Inferior parietal cortex (tissue), 1 donor: Measurements from ENCODE around the gene BICRAL.
"Not testable (repeated sequence)": the region's sequence is repeated elsewhere in the genome, so short reads cannot be mapped to it uniquely, and the experiment has no call there.

Source experiments
- DNase-seq: peaks from one replicate; pipeline ENCODE4 v3.0.0-alpha.2; 2016; ENCODE audit errors: extremely low spot score

Gene BICRAL

DNA sequence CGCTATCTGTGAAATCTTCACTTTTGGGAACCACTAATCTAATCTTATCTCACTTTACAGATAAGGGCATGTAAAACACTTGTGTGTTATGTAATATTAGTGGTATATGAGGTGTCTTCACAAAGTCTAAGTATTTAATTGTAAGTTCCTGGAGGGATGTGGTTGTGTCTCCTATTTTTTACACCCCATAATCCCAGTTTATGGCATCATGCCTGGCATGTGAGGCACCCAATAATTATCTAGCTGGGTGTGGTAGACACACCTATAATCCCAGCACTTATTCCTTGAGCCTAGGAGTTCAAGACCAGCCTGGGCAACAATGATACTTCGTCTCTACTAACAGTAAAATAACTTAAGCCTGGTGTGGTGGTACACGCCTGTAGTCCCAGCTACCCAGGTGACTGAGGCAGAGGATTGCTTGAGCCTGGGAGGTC, 19.4 kb upstream of the BICRAL start:
- no peak for DNase-seq

DNA sequence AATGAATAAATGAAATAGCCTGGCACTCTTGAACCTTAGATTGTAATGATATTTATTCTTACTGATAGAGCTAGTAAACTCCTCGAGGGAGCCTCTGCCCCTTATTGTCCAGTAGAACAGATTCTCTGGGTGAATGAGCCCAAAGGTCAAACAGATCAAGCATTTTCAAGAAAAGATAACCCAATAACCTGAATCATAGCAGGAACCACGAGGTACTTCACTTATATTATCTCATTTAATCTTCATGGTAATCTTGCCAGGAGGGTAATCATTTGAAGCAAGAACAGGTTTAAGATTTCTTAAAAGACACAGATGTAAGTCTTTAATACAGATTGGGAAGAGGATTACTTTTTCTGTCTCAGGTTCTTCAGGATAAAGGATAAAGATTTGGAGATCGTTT, 18.9 kb upstream of the BICRAL start:
- no peak for DNase-seq

DNA sequence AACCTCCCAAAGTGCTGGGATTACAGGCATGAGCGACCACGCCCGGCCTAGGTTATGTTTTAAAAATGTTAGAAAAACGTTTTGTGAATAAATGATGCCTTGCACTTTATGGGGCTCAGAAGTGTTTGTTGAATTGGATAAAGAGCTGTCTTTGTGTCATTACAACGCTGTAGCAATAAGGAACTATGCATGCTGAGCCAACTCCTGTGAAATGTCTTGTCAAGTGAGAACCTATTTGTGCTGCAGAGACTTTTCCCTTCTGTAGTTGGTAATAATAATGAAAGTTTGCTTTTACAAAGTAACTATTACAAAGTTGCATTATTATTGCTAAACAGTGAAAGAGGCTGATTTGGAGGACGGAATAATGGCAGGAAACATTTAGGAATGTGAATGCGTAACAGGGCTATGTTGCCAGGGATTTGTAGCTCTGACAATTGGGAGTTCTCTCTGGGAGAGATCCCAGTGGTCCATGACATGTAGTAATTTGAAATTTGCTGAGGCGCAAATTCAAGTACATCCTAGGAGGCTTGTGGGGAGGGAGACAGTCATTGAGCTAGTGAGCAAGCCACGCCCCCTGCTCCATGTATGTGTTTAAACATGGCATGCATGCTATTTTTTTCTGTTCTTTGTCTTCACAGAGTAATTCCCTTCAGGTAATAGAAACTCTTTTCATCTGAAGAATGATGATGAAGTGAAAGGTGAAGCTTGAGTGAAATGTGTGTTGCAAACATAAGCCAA, 16.8 kb upstream of the BICRAL start:
- DNase-seq = no peak

DNA sequence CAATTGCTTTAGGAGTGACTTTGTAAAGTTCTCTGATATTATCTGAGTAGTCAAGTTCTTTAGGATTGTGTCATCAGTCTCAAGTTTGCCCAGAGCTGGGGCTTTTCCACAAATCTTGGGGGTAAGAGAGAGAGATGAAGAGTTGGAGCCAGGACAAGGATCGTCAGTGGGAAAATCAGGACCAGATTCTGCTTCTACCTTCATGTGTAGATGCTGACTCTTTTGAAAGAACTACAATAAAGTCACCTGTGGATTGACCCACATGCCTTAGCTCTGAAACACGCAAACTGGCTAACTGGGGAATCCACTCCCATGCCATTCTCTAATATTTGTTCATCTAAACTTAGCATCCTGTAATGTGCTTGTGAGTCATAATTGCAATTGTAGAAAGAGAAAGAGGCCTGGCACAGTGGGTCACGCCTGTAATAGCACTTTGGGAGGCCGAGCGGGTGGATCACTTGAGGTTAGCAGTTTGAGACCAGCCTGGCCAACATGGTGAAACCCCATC, 15.6 kb upstream of the BICRAL start:
- DNase-seq = no peak

DNA sequence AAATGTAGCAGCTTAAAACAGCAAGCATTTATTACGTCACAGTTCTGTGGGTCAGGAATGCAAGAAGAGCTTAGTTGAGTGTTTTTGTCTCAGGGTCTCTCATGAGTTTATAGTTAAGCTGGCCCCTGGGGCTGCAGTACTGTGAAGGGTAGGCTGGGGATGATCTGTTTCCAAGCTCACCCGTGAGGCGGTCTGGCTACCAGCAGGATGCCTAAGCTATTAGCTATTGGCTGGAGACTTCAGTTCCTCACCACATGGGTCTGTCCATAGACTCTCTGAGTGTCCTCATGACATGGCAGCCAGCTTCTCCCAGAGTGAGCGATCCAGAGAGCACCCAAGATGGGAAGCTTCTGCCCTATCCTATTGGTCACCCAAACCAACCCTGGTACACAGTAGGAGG, 12.8 kb upstream of the BICRAL start:
- no peak for DNase-seq

DNA sequence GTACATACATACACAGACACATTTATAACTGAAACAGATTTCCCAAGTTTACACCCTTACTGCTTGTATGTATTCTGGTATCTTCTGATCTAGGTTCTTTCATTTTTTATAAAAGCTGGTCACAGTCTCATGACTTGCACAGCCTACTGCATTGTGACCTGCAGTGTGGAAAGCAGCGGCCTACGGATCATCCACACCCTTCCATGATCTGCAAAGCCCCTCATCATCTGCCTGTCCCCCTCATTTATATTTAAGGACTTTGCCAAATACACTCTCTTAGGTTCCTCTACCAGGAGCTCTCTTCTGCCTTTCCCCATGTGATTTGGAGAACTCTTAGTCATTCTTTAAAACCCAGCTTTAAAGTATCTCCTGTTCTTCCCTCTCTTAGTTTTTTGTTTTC, 12.0 kb upstream of the BICRAL start:
- no peak for DNase-seq

DNA sequence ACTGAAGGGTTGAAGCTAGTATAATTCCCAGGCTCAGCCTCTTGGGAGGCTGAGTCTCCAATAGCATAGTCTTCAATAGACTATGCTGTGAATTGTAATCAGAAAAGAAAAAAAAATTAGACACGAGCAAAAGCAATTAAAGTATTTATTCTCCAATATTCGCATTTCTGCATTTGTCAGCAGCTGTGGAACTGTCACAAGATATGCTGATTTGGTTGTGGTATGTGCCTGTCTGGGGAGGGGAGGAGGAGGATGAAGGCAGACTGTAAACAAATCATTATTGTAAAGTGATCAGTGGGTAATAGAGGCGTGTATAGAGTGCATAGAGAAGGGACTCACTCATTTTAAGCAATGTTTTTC, 10.1 kb upstream of the BICRAL start:
- no peak for DNase-seq

DNA sequence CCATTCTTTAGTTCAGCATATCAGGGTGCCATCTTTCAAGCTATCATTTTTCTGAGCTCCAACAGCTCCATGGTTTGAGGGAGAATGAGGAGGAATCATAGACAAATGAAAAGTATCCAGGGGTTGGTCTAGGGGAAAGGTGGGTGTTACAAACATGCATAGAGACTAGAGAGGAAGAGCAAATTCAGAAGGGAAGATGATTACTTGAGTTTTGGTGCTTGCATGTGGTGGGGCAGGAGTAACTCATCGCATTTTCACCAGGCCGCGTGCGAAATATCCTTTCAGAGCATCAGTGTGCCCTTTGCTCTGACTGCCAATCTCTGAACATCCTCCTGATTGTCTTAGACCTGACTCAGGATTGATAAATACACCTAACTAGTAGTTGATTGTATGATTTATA, 7.7 kb upstream of the BICRAL start:
- DNase-seq = no peak

DNA sequence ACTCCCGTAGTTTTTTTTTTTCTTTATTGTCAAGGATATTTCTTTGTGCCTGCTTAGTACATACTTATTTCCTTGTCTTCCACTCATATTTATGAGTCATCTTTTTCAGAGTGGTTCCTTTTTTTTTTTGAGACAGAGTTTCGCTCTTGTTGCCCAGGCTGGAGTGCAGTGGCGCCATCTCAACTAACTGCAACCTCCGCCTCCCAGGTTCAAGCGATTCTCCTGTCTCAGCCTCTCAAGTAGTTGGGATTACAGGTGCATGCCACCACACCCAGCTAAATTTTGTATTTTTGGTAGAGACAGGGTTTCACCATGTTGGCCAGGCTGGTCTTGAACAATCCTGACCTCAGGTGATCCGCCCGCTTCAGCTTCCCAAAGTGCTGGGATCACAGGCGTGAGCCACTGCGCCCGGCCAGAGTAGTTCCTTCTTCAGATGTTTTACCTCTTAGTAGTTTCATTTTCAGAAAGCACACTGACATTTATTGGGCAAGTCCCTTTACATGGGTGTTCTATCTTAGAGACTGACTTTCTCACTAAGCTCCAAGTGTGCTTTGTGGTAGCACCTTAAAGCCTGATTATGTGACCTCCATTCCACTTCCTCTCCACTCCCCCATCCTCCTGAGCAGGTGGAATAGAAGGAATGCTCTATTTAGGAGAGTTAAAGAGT, 6.9 kb upstream of the BICRAL start:
- not testable (repeated sequence) for DNase-seq

DNA sequence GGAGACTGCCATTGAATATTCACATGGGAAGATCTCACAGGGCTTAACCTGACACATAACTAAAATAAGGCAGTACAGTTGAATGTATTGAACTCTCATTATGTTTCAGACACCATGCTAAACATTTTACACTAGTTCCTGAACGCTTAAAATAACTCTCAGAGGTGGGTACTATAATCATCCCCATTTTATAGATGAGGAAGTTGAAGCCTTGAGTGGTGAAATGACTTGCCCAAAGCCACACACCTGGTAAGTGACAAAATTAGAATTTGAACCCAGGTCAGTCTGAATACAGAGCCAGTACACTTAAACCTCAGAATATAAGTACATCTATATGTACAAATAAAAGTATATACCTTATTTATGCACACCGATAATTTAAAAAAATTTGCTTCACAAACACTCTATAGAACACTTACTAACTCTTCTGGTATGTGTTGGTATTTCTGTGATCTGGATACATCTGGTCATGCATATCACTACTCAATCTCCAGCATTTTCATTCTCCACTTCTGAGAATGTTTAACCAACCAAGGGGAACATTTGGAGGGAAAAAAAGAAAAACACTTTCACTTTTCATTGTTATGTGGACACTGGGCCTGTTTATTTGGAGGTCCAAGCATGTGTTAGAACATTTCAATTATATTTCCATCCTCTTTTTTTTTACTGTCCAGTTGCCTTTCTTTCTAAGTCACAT, 4.6 kb upstream of the BICRAL start:
- no peak for DNase-seq

DNA sequence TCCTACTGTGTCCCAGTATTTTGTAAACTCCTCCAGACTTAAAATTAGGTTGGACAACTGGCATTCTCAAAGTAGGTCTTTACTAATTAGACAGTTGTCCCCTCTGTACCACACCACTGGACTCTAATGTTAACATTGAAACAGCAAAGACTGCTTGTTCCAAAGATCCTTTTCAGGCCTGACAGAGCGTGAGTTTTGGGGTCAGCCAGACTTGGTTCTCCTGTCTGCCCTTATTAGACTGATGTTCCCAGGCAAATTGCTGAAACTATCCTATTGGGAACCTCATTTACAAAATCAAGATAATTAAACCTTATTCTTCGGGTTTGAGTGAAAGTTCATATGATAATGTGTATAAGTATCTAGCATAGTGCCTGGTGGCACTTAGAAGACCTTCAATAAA, 3.7 kb upstream of the BICRAL start:
- no peak for DNase-seq

DNA sequence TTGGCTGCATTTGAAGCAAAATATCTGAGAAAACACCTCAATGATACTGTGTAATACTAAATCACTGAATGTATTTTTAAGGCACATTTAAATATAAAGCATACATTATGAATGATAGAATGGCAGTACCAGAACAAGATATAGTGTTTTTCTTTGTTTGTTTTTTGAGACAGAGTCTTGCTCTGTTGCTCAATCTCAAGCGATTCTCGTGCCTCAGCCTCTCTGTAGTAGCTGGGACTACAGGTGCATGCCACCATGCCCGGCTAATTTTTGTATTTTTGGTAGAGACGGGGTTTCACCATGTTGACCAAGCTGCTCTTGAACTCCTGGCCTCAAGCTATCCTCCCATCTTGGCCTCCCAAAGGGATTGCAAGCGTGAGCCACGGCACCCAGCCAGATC, 2.3 kb upstream of the BICRAL start:
- no peak for DNase-seq

DNA sequence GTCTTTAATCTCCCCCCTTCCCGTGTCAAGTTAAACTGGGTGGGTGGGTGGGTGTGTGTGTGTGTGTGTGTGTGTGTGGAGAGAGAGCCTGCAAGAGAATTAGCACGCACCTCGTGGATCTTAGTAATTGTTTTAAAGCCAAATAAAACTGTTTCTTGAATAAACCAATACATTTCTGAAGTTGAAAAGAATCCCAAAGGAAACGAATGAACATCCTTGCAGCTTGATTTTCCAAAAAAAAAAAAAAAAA, 381 bp upstream of the BICRAL start:
- no peak for DNase-seq

DNA sequence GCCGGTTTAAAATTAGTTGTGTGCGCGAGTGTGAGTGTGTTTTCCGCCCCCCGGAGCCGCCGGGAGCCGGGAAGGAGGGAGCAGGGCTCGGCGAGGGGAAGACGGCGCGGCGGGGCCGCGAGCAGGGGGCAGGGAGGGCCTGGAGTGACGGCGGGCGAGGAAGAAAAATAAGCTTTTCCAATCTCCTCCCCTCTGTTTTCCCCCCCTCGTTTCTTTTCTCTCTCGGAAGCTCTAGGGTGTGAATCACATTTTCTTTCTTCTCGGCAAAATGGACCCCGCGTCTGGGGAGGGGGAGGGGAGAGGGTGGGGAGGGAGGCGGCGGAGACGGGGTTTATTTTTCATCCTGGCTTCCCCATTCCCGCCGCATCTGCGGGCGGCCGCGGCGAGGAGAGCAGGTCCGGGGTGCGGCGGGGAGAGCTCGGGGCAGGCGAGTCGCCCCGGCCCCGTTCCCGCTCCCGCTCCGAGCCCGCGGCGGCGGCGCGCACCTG, 881 bp downstream of the BICRAL start:
- peak; percentile 72 for DNase-seq

DNA sequence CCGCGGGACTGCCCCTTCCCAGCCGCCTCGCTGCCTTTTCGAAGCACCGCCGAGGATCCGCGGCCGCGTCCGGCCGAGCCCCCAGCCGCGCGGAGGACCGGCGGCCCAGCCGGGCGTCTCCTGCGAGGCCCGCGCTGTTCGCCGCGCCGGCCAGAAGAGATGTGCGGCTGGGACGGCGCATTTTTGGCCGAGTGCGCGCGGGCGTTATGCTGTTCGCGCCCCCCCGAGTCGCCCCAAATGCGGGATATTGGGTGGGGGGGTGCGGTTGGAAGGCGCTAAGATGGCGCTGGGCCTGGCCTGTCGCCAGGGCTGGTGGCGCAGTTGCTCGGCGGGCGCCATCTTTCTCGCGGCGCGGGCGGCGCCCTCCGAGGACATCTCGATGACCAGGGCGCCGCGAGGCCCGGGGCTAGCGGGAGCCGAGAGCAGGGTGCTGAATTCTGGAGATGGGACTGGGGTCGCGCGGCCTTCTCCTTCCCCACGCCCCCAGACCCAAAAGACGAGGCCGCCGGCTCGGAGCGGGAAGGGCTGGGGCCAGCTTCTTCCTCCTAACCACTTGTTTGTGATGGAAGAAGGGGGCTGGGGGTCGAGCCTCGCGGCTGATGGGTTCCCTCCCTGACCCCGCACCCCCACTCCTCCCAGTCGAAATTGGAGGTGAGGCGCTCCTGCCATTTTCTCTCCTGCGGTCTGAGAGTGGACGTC, 1.5 kb downstream of the BICRAL start:
- DNase-seq = peak; percentile 78

DNA sequence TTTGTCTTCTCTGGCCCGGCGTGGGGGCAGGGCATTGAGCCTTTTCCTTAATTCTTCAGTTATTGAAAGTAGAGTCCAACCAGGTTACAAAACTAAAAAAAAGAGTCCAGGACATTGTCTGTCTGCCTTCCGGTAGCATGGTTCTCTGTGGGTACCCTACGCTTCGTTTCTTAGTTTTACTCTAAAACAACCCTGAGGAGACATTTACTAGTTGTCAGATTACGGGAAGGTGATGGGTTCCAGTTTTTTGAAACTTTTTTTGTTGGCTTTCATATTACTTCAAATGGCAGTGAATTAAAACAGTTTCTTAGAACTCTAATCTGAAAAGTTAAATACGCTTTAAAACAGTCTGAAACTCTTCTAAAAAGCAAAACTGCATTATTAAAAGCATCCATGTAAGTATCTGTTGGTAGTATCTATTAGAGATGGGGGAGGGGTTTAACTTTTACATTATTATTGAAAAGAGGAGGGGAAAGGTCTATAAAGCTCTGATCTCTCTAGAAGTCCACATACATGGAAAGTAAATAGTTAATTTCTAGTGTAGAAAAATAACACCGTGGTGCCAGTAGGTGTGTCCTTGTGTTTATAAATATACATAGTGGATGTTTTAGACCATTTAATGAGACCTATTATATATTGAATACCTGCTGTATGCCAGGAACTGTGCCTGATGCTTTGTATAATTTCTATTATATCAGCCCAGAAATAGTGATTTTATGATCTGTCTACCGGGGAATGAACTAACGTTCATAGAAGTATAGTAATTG, 2.2 kb downstream of the BICRAL start:
- peak; percentile 75 for DNase-seq

DNA sequence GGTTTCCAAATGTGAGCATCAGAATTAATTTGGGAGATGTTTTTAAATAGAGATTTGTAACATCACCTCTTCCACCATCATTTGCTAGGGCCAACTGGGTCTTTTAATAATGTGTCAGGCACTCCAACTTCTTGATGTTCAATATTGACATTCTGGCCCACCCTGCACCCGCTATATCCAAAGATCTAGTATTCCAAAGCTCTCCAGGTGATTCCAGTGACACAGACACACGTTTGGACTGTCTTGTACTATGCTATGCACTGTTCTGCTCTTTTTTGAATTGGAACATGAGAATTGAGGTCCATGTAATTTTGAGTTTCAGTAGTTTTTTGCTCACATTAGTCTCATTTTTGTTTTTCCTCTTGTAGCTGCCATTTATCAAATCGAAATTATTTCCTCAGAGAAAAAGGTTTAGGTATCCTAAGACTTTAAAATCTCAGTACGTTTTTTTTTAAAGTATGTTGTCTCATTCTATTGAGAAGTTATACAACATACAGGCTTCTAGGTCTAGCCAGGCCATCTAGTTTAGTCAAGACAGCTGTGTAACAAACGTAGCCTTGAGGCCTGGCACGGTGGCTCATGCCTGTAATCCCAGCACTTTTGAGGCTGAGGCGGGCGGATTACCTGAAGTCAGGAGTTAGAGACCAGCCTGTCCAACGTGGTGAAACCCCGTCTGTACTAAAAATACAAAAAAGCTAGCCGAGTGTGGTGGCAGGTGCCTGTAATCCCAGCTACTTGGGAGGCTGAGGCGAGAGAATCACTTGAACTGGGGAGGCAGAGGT, 3.1 kb downstream of the BICRAL start:
- DNase-seq = peak; percentile 37

DNA sequence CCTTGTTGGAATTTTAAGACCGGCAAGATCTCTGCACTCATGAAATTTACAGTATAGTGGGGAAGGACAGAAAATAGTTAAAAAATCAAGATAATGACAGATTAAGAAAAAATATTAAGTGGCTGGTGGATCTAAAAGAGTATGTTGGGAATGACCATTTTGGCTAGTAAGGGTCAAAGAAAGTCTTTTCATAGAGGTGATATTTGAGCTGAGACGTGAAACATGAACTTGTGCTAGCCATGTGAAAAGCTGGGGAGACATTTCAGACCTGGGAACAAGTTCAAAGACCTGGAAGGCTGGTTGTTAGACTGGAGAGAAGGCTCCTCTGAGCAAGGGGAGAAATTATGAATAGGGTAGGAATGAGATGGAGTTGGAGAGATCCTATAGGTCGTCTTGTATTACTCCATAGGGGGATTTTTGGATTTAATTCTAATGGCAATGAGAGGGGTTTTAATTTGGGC, 4.7 kb downstream of the BICRAL start:
- no peak for DNase-seq

DNA sequence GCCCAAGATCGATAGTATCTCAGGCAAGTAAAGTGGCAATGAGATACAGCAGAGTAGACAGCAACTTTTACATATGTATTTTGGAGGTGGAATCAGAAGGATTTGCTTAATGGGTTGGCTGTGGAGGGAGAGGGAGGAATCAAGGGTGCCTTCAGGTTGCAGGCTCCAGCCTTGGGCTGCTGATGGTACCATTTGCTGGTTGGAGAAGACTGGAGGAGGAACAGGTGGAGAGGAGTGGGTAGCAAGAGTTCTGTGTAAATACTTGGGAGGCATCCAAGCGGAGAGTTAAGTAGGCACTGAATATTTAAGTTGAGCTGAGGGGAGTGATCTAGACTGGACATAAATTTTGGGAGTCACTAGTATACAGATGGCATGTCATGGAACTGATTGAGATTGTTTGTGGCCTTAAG, 5.2 kb downstream of the BICRAL start:
- no peak for DNase-seq

DNA sequence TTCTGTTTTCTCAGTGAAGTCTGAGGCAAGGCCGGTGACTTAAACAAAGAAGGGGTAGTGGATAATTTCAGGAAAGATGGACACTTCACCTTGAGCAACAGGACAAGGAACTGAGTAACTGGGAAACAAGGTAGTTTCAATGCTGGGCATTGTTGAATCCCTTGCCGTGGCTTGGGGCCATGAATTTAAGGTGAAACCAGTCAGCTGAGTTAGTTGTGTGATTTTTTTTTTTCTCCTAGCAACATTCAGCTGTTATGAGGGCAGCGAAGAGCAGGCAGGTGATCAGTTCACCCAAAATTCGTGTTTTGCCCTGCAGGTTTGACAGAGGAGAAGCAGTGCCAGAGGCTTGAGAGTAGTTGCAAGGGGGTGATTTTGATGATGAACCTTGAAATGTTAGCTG, 6.8 kb downstream of the BICRAL start:
- no peak for DNase-seq
